Amniotic epithelial cell (primary cell): ENCODE data around the gene ADAP2.
A peak's percentile ranks its signal among the peaks of the same experiment; 100 is the strongest.
"Not testable (repeated sequence)": the region's sequence is repeated elsewhere in the genome, so short reads cannot be mapped to it uniquely, and the experiment has no call there.

ENCODE experiments used
- DNase-seq: peaks from one replicate; pipeline ENCODE4 v3.0.0-alpha.2; 2010; ENCODE audit warnings: low read depth

The ADAP2 gene

DNA sequence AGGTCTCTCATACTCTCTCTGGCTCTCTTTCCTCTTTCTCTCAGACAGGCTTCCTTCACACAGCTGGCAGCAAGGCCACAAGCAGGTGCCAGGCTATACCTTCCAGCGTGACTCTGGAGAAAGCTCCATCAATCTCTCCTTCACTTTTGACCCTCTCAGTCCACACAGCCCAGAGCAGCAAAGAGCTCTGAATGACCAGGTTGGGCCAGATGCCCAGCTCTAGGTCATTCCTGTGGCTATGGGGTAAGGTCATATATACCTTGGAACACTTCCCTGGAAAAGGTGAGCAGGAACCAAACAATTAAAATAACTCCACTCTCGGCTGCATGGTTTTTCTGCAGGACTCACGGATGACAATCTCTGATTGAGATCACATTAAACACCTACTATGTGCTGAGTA is 8.8 kb downstream of the ADAP2 start:
- DNase-seq: no peak

GRCh38 chr17:30931582-30931981 is 9.8 kb downstream of the ADAP2 start:
- not testable (repeated sequence) for DNase-seq

DNA sequence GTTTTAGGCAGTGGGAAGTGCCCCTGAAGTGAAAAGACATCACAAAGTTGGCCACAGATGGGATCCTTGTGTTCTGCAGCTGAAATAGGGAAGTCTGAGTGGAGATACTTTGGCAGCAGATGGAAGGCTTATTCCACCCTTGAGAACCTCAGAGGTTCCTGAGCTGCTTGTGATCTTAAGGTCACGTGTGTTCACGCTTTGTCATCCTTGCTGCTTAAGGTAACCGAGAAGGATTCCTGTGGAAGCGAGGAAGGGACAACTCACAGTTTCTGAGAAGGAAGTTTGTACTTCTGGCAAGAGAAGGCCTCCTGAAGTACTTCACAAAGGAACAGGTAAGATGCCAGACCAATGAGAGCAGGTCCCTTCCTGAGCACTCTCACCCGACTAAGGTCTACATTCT is 12.2 kb downstream of the ADAP2 start:
- DNase-seq: no peak

DNA sequence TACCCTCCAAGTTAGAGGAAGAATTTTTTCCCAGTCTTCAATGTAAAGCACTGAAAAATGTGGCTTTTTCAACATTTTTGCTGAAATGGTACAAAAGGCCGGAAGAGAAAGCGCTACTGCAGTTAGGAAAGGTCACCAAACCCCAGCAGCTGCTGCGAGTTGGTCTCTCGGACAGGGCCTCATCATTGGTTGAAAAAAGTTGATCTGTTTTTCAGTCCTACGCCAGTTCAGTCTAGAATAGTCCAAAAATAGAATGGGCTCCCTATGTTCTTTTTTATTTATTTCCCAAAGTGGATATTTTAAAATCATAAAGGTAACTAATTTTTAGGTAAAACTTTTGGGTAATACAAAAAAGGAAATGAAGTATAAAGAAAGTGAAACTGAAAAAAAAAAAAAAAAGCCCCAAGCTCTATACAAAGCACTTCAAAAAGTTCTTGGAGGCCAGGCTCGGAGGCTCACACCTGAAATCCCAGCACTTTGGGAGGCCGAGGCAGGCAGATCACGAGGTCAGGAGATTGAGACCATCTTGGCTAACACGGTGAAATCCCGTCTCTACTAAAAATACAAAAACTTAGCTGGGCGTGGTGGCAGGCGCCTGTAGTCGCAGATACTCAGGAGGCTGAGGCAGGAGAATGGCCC is 17.4 kb downstream of the ADAP2 start:
- no peak for DNase-seq

- DNase-seq: peak; percentile 64
Measured at GRCh38 chr17:30942308-30943079, 20.7 kb downstream of the ADAP2 start.

DNA sequence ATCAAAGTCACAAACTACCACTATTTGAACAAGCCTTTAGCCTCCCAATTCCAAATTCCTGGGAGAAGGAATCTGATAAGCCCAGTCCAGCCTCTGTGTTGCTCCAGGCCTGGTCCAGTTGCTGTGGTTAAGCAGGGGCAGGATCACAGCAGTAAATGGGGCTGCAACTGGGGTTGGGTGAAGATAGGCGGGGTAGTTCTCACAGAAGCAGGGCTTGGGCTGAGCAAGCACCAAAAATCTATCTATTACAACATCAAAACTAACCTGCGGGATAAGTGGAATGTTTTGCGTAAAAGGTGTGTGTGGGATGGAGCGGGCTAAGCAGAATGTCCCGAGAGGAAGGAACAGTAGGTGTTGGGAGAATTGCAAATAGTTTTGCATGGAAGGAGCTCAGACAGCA is 26.1 kb downstream of the ADAP2 start:
- no peak for DNase-seq

DNA sequence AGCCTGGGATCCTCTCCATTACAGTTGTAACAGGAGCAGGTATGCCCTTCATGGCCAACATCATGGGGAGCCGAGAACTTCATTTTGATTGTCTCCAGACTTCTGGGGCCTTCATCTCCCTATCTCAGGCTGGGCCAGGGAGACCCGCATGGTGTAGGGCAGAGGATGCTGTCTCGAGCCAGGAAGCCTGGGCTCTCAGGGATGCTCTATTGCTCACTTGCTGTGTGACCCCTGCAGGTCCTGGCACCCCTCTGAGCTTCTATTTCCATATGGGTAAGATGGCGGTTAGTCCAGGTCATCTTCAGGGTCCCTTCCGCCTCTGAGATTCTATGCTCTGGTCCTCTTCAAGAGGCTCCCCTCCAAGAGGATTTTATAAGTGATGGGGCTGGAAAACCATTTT is 28.4 kb downstream of the ADAP2 start:
- no peak for DNase-seq

DNA sequence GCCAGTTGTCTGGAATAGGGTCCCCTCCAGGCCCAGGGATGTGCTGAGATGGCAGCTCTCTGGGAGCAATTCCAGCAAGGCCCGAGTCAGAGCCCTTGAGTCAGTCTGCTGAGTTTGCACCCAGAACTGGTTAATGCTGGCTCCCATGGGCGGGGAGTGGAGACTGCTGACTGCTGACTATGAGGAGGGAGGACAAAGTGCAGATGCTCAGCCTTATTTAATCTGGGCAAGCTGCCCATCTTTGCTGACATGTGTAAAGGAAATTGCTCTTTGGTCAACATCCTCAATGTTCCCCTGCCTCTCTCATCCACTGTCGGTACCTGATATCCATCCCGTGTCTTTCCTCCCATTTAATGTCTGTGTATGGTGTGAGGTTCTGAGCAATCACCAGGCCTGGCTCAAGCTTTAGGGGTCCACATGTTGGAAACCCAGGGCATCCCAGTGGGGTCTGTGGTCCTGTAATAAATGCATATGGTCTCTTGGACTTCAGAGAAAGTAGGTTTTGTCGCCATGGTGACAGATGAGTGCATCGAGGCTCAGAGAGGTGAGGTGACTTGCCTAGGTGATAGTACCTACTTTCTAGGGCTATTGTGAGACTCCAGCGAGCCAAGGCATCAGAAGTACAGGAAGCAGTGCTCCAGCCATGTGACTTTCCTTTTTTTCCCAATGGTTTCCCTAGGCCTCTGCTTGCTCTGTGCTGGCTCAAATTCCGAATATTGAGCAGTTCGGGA is 29.1 kb downstream of the ADAP2 start:
- DNase-seq: peak; percentile 88

GRCh38 chr17:30952638-30953393 is 31.1 kb downstream of the ADAP2 start:
- no peak for DNase-seq

GRCh38 chr17:30954046-30954830 is 32.5 kb downstream of the ADAP2 start:
- DNase-seq: no peak

DNA sequence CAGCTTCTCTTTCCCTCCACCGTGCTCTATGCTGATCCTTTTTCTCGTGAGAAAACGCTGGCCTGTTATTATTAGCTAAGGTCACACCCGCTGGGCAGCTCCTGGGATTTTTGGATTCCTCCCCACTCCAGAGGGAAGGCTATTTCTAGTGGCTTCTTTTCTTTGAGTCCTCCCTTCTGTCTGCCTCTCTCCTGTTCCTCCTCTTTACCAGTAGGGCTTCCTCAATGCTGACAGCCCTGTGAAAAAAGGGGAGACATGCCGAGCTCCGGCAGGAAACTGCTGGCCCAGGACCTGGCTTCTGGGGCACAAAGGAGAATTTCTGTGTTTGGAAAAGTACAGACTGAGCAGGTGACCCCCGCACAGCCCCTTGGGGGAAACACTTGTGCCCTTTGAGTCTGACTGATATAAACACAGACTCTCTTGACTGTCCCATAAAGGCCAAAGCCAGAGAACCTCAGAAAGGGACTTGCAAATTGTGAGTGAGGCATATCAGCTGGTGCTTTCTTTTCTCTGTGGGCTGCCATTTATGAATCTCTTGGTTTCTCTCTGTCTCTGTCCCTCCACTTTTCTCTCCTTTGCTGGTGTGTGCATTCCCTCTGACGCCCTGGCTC is 35.1 kb downstream of the ADAP2 start:
- DNase-seq: no peak

DNA sequence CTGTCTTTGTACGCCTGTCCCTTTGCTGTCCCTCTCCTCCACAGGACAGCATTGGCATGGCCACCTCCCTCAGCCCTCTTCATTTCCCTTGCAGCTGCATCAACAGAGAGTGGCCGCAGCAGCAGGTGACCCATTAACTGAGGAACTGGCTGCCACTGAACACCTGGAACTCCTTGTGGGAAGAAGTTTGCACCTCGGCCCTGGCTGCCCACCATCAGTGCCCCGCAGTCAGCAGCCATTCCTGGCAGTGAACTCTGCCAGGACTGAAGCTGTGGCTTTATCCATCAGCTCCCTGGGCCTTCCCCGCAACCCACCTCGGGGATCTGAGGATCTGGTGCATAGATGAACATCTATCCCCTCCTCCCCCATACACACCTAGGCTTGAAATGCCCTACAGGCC is 36.0 kb downstream of the ADAP2 start:
- DNase-seq: no peak

DNA sequence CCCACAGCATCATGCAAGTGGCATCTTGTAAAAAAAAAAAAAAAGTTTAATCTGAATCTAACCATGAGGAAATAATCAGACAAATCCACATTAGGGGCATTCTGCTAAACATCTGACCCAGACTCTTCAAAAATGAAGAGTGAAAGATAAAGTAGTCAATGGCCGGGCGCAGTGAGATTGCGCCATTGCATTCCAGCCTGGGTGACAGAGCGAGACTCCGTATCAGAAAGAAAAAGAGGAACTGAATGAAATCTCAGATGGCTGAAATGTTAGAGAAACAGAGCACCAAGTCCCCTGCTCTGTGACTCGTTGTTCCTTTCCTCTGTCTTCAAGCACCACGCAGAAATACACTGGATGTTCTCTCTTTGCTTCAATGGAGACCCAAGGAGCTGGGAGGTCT is 36.4 kb downstream of the ADAP2 start:
- peak; percentile 17 for DNase-seq

DNA sequence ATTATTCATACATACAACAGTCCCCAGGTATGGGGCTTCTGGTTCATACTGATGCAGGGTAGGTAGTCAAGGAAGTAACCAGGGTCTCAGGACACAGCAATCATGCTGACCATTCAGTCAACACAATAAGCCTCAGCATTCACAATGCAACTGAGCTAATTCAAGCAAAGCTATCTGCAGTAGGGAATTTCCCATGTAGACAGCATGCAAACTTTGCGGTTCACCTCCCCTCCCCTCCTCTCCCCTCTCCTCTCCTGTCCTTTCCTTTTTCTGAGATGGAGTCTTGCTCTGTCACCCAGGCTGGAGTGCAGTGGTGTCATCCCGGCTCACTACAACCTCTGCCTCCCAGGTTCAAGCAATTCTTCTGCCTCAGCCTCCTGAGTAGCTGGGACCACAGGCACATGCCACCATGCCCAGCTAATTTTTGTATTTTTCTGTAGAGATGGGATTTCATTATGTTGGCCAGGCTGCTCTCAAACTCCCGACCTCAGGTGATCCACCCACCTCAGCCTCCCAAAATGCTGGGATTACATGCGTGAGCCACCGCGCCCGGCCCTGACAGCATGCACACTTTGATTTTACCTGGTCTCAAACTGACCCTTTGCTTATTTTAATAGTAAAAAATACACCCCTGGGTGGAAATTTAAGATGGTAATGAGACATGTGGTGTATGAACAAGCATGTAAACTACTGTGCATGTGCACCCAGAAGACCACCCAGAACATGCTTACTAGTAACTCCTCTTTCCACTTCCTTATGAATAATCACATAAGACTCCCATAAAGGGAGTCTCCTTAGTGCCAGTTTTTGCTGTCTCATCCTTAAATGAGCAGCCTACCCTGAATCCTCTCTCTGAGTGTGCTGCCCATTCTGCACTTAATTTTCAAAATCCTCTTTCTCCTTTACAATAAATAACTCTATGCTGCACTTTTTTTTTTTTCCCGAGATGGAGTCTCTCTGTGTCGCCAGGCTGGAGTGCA is 39.8 kb downstream of the ADAP2 start:
- peak; percentile 18 for DNase-seq

DNA sequence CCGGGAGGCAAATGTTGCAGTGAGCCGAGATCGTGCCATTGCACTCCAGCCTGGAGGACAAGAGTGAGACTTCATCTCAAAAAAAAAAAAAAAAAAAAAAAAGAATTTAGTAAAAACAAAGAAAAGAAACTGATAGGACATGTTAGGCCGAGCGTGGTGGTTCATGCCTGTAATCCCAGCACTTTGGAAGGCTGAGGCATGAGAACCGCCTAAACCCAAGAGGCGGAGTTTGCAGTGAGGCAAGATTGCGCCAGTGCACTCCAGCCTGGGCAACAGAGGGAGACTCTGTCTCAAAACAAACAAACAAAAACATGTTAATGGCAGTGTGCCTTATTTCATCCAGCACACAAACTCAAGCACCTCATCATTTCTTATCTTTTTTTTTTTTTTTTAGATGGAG is 42.6 kb downstream of the ADAP2 start:
- DNase-seq: not testable (repeated sequence)

DNA sequence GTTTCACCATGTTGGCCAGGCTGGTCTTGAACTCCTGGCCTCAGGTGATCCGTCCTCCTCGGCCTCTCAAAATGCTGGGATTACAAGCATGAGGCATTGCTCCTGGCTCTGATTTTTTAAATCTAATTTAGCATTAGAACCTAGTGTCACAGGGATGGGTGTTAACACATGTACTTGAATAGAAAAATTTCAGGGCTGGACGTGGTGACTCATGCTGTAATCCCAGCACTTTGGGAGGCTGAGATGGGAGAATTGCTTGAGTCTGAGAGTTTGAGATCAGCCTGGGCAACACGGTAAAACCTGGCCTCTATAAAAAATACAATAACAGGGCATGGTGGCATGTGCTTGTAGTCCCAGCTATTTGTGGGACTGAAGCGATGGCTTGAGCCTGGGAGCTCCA is 43.1 kb downstream of the ADAP2 start:
- DNase-seq: peak; percentile 33

GRCh38 chr17:30965686-30966085 is 43.9 kb downstream of the ADAP2 start:
- DNase-seq: no peak

DNA sequence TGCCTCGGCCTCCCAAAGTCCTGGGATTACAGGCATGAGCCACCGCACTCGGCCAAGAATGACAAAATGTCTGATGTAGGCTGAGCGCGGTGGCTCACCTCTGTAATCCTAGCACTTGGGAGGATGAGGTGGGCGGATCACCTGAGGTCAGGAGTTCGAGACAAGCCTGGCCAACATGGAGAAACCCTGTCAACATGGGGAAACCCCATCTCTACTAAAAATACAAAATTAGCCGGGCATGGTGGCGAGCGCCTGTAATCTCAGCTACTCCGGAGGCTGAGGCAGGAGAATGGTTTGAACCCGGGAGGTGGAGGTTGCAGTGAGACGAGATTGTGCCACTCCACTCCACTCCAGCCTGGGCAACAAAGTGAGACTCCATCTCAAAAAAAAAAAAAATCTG is 46.2 kb downstream of the ADAP2 start:
- not testable (repeated sequence) for DNase-seq

- DNase-seq: peak; percentile 13
Measured at GRCh38 chr17:30969989-30970830, 48.5 kb downstream of the ADAP2 start.
